Tongue (tissue), 2 donors: Measurements from ENCODE around the gene CATSPERD. TPM values are rescaled to one million over a fixed set of nuclear protein-coding genes. Genes with fewer than 3 reads are reported as not detected.

Experiments used
- DNase-seq: peaks from one replicate; pipeline ENCODE4 v3.0.0-alpha.2; 2015
- total RNA-seq: library from RNA; depleted of rRNA; stranded (reverse); fragments of >200 nt; gene quantifications from one replicate; pipeline ENCODE4 v1.2.3, GENCODE V29; 2014

CATSPERD gene, protein sequence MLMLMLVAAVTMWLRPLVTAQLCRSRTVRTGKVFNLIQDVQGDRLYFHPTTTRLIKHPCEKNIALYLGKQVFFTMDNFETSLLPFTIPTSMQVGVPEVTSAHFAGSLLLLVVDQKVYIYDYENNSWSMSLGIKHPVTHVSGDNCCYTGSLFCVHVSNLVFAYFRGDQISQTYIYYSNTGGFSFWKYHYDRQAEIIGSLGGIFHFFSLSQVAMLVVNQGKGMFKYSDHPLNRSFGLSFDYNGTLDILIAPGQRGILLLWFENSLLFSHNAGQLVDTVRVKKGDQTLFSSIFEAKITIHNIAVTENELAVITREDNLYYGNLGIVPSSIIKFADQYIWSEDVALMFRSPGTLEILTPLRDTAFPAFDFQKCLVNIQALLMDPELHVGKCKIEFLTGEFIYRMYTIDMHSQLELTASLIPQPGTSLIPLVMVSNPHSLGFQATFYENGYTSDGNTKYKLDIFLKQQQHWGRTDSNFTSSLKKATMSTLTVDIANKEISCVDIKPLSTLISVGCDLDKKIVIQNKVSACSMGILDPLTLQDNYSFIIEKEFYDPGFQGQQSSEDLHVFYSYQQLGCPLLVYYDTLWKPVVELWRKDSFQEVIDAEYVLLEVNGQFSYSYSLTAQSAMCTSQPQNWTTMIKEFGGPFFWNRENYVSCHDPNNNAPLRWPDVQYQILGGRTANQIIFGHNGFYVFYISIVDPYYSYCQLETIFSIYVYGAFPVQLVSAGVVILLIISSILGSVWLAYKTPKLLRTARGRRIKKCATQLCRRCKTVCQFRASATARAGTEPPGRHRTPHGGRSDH
- total RNA-seq, result not detected

DNA sequence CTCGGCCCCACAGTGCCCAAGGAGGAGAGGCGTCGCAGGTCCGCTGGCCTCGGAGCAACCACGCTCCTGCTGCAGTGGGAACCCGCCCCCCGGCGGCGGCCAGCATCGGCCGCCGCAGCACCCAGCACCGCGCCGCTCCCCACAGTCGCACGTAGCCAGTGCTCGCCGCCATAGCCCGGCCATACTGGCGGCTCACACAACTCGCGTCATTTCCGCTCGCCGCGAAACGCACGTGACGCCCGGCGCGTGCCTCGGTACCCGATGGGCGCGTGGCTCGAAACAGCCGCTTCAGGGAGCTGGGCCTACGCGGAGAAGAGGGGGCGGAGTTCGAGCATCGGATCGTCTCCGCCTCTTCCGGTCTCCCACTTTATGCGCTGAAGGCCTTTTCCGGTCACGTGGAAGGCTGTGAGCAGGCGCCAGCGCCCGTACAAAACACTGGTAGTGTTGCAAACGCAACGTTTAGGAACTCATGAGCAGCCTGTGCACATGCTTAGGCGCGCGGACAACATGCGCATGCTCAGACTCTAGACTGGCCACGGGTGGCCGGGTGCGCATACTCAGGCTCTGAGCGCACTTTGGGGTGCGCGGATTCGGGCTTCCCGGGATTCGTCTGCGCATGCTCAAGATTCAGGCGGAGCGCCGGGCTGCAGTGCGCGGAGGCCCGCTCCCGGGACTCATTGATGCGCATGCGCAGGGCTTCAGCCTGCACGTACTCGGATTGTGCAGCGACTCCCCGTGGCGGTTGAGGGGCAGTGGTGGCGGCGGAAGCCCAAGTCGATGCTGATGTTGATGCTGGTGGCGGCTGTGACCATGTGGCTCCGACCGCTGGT, at the start of gene CATSPERD, which contains the start of gene LONP1:
TSS of gene CATSPERD (plus strand) at position 677 of the 830 bp plus-strand sequence. CDS start at position 778, 101 bp downstream.
TSS of gene LONP1 (minus strand) at position 186 of the 830 bp plus-strand sequence. CDS start at position 172, 14 bp downstream.
- peak; percentile 100 for DNase-seq

GRCh38 chr19:5671600-5671999, 48.8 kb upstream of the CATSPERD start:
- no peak for DNase-seq

DNA sequence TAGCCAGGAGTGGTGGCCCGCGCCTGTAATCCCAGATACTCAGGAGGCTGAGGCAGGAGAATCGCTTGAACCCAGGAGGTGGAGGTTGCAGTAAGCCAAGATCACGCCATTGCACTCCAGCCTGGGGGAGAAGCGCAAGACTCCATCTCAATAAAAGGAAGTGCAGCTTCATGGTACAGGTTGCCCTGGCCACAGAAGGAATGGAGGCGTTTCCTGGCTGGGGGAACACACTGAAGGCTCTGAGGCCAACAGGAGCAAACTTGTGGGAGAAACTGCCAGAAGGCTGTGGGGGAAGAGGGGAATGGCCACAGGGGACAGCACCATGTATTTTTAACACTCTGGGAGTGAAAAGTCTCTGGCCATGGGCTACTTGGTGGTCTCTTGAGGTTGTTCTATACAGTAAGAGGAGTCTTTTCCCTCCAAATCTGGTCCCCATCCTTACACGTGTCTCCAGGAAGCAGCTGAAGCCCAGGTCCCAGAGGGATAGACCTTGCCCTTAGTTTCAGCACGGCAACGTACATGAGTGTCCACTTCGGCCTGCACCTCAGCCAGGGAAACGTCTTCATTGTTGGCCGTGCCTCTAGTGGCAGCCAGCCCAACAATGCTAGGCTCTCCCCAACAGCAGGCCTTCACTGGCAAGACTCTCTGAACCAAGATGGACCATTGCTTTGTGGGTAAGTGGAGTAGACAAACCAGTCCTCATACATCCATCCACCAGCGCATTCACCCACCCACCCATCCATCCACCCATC, 47.6 kb upstream of the CATSPERD start:
- DNase-seq, result no peak

DNA sequence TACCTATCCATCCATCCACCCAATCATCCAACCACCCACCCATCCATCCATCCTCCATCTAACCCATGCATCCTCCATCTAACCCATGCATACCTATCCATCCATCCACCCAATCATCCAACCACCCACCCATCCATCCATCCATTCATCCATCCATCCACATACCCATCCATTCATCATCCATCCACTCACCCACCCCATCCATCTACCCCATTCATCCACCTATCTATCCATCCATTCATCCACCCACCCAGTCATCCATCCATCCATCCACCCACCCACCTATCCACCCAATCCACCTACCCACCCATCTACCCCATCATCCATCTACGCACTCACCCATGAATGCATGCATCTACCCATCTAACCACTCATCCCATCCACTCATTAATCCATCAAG, 46.7 kb upstream of the CATSPERD start:
- DNase-seq, result no peak

GRCh38 chr19:5674714-5675113, 45.7 kb upstream of the CATSPERD start:
- no peak for DNase-seq

DNA sequence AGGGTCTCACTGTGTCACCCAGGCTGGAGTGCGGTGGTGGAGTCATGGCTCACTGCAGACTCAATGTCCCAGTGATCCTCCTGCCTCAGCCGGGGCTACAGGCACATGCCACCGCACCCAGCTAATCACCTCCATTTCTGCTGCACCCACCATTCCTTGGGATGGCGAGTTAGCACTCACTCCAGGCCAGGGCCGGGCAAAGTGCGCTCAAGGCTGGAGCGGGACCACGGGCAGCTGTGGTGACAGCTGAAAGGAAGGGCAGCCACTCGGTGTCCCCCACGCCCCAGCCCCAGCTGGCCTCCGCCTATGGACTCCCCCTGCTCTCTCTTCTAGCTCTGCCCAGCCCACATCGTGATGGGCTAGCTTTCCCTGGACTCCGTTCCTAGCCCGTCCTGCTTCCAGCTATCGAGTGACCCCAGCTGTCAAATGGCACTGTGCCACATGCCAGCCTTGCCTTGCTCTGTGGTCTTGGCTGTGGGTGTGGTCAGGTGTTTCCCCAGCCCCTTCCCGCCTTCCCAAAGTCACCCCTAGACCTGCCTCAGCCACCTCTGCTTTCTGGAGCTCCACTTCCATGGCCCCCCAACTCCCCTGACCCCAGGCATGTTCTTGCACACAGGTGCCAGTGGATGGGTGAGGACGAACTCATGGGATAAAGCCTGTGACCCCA, 44.2 kb upstream of the CATSPERD start:
- DNase-seq, result peak; percentile 94

DNA sequence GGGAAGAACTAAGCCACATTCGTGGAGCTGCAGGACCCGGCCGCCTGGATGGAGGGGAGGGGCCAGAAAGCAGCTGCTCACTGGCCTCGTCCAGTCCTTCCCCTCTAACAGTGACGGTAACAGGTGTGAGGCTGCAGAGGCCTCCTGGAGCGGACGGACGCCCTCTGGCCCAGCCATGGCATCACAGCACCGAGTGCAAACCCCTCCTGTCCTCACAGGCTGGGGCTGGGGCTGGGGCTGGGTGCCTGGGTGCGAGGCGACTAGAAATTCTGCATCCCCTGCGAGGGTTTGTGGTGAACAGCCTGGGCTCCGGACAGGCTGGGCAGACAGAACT, 43.7 kb upstream of the CATSPERD start:
- DNase-seq, result peak; percentile 89

GRCh38 chr19:5677136-5677535, 43.3 kb upstream of the CATSPERD start:
- DNase-seq, result no peak

GRCh38 chr19:5677580-5677979, 42.9 kb upstream of the CATSPERD start:
- no peak for DNase-seq

DNA sequence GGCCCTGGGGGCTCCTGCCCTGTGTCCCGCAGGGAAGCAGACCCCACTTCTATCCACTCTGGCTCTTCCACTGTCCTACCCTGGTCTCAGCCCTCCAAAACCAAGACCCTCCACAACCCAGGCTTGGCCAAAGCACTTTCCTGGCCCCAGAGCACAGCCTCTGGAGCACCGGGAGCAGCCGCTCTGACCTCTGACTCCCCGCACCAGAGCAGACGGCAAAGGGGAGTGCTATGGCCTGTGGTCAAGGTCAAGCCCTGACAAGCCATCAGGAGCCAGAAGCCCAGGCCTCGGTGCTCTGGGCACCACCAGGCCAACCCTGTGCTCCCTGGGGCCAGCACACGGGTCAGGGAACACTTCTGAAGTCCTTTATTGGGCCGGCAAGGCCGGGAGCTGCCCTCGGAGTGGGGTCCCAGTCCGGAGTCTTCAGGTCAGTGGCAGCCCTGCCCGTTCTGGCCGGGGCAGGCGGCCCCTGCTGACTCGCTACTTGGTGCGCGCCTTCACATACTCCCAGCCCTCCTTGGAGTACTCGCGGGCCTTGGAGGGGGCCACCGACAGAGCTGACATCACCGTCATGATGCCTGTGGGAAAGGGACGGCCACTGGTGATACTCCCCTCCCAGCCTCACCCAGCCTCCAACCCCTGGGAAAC, 42.2 kb upstream of the CATSPERD start:
- no peak for DNase-seq

GRCh38 chr19:5679289-5680083, 41.0 kb upstream of the CATSPERD start:
- no peak for DNase-seq

DNA sequence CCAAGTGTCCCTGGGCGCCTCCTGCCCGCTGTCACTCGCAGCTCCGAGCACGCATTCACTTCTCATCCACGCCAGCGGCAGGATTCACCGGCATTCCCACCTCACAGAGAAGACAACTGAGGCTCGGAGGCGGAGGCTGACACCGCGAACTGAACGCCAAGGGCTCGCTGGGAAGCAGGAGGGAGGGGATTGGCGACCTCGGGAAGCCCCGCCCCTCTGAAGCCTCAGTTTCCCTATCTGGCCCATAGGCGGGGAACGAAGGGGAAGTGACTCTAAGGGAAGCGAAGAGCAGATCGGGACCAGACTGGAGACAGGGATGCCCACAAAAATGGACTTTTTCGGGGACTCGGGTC, 40.4 kb upstream of the CATSPERD start:
- DNase-seq, result peak; percentile 46

DNA sequence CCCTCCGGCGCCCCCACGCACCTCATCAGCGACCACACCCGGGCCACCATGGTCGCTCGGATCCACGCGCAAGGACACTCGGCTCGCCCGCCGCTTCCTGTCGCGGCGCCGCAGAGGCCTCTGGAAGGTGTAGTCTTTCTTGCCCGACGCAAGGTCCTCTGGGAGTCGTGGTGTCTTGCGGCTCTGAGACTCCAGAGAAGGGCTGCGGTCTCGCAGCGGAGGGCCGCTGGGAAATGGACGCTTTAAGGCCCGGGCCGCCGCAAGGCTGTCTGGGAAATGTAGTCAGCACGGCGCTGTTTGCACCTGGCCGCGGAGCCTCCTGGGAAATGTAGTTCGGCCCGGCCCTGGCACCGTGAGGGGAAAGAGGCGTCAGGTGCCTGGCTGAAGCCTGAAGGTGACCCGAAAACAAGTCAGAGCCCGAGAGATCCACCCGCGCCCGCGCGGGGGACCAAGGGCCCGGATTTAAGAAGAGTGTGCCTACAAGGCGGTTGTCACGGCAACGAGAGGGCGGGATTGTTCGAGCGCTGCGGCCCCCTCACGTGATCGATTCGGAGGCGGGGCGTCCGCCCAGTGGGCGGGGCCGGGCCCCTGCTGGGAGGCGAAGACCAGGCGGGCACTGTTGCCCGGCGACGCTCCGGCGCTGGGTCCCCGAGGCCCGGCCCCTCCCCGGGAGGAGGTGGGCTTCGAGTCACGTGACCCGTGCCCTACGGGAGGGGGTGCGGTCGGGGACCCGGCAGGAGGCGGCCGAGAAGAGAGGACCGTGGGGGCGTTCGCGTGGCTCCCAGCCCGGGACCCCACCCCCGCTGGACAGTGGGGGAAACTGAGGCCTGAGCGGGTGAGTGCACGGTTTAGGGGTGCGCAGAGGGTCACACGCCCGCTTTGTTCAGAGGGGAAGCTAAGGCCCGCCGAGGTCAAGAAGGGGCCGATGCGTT, 39.7 kb upstream of the CATSPERD start, which contains the start of the genes HSD11B1L and MICOS13:
TSS of gene HSD11B1L (plus strand) at position 591 of the 932 bp plus-strand sequence. CDS start 3,806 bp downstream, outside the sequence.
TSS of gene MICOS13 (minus strand) at position 80 of the 932 bp plus-strand sequence. CDS start at position 50, 30 bp downstream.
- DNase-seq, result peak; percentile 100

DNA sequence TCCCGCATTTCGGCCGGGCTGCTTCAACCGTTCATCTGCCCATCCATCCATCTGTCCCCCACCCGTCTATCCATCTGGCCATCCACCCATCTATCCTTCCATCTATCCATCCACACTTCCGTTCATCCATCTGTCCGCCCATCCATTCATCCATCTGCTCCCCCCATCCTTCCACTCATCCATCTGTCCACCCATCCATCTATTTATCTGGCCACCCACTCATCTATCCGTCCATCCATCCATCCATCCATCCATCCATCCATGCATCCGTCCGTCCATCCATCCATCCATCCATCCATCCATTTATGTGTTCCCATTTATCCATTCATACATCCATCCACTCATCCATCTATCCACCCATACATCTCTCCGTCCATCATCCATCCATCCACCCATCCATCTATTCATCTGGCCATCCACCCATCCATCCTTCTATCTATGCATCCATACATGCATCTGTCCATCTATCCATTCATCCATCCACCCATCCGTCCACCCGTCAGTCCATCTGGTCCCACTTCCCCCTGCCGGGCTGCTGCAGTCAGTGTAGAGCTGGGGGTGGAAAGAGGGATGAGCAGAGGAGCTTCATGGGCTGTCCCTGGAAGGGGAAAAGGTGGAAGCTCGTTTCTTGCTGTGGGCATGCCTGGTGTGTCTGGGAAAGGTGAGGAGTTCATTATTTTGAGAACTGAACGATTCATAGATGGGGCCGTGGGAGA, 38.9 kb upstream of the CATSPERD start:
- no peak for DNase-seq

DNA sequence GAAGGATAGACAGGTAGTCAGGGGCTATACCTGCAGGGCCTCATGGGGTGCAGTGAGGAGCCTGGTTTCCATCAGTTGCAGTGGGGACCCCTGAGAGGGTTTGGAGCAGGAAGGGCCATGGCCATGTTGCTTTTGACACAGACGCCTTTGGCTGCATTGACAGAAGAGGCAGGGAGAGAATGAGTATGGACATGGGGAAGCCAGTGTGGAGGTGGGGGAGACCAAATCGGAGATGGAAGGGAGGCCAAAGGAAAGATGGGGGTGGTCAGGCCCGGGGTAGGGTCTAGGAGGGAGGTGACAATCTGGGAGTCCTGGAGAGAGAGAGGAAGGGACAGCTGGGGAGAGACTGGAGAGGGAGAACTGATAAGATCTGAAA, 38.3 kb upstream of the CATSPERD start:
- no peak for DNase-seq

DNA sequence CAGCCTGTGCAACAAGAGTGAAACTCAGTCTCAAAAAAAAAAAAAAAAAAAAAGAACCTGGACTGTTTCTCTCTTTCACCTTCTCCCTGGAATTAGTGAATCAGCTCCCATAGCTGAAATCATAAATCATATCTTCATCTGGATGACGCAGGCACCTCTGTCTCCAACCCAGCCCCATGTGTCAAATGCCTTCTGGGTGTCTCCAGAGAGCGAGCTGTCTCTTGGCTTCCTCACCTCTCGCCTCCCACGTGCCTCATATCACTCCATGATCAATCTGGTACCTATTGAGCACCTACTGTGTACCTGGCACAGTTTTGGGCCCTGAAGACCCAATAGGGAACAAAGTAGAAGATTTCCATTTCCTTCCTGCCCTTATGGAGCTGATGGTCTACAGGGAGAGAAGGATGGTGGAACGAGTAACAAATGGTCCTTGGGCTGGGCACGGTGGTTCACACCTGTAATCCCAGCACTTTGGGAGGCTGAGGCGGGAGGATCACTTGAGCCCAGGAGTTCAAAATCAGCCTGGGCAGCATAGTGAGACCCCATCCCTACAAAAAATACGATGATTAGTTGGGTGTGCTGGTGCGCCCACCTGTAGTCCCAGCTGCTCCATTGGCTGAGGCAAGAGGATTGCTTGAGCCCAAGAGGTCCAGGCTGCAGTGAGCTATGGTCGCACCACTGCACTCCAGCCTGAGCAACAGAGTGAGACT, 37.1 kb upstream of the CATSPERD start:
- no peak for DNase-seq
